Activated naive CD4-positive, alpha-beta T cell treated with anti-CD3 and anti-CD28 coated beads for 36 hours (primary cell): ENCODE results near the gene MATN1. TPM values are rescaled to one million over a fixed set of nuclear protein-coding genes. Genes with fewer than 3 reads are reported as not detected.
A peak's percentile ranks its signal among the peaks of the same experiment; 100 is the strongest.
"Not testable (repeated sequence)": the region's sequence is repeated elsewhere in the genome, so short reads cannot be mapped to it uniquely, and the experiment has no call there.

ENCODE experiments used
- CTCF ChIA-PET: fragments of 350-600 bp; sonication (Branson Sonifier 250); formaldehyde crosslinking; loops from one replicate; lab custom pipeline; 2021; ENCODE audit warnings: antibody characterized with exemption; lab: Charles Lee
- DNase-seq: peaks from one replicate; pipeline ENCODE4 v3.0.0-alpha.2; 2020
- H3K27ac Mint-ChIP-seq: one replicate; pipeline ENCODE4 v1.8.0; 2021; ENCODE audit warnings: mild to moderate bottlenecking, mixed read lengths
- H3K27me3 Mint-ChIP-seq: one replicate; pipeline ENCODE4 v1.8.0; 2021; ENCODE audit warnings: low read depth, mixed read lengths
- H3K36me3 Mint-ChIP-seq: one replicate; pipeline ENCODE4 v1.8.0; 2021; ENCODE audit warnings: low read depth, mixed read lengths
- H3K4me1 Mint-ChIP-seq: one replicate; pipeline ENCODE4 v1.8.0; 2021; ENCODE audit warnings: low read depth, mixed read lengths
- H3K4me3 Mint-ChIP-seq: one replicate; pipeline ENCODE4 v1.8.0; 2021; ENCODE audit warnings: mild to moderate bottlenecking, moderate library complexity, mixed read lengths
- H3K9me3 Mint-ChIP-seq: one replicate; pipeline ENCODE4 v1.8.0; 2021; ENCODE audit warnings: mixed read lengths
- intact Hi-C: fragments of 100-400 bp; cut with micrococcal nuclease; formaldehyde crosslinking; loops from one replicate; pipeline ENCODE4 v1.15.1; 2023
- total RNA-seq, 2 experiments: library from RNA; stranded (reverse); gene quantifications; one replicate each; pipeline ENCODE4 v1.2.3, GENCODE V29; 2021

MATN1 gene, protein sequence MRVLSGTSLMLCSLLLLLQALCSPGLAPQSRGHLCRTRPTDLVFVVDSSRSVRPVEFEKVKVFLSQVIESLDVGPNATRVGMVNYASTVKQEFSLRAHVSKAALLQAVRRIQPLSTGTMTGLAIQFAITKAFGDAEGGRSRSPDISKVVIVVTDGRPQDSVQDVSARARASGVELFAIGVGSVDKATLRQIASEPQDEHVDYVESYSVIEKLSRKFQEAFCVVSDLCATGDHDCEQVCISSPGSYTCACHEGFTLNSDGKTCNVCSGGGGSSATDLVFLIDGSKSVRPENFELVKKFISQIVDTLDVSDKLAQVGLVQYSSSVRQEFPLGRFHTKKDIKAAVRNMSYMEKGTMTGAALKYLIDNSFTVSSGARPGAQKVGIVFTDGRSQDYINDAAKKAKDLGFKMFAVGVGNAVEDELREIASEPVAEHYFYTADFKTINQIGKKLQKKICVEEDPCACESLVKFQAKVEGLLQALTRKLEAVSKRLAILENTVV
- under 1 TPM; 0.36 to 0.37 TPM for total RNA-seq

DNA sequence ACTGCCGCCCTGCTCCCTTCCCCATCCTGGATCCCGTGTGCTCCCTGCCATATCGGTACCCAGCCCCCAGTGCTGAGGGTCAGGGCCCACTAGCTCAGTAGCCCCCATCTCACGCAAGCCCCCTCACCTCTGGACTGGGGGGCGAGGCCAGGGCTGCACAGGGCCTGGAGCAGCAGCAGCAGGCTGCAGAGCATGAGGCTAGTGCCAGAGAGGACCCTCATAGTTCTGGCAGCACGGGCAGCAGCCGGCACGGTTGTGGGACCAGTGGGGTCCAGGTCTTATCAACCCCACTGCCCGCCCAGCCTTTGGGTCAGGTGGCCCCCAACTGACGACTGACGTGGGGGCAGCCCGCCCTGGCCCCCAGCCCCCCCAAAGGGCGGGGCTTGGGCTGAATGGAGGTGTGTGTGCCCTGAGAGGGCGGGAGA, at the start of gene MATN1:
TSS of gene MATN1 (minus strand) at position 255 of the 425 bp plus-strand sequence. CDS start at position 221, 34 bp downstream.
- CTCF ChIA-PET = interaction anchor here (0.6 to 11.0 kb wide), 5 partner anchors 38 to 209 kb away, joined by 3 to 355 read pairs (median 4); no protein-coding TSS in a partner anchor
- Mint-ChIP-seq H3K36me3 (peaks cover 3% of the 10 kb centered on the region), H3K27me3 (no peaks in the 10 kb centered on the region), H3K4me1 (peaks cover 30% of the 10 kb centered on the region), H3K9me3 (no peaks in the 10 kb centered on the region), H3K4me3 (no peak within 1 kb of the TSS), H3K27ac (peak within 1 kb of the TSS; percentile 69)
- DNase-seq = no peak
- intact Hi-C loops = loop anchor here (5.0 kb wide), 1 partner anchor 204 kb away; no protein-coding TSS in a partner anchor

DNA sequence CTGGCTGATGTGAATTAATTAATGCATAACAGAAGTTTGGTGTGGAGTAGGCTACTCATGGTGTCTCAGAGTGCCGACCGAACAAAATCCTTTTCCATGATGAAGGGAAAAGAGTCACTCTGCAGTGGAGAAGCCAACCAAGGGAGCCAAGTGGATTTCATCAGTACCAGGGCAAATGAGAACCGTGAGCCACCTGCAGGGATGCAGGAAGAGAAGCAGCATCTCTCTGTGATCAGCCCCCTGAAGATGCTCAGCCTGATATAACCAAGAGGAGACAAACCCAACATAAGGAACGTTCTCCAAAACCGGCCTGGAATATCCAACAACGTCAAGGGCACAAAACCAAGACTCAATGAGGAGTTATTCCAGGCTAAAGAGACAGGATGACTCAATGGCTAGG, 47.6 kb upstream of the MATN1 start:
- no peaks in the 10 kb centered on the region for H3K9me3 Mint-ChIP-seq
- H3K27ac Mint-ChIP-seq = no peak overlapping the region
- no peak for DNase-seq
- peaks cover 11% of the 10 kb centered on the region for H3K4me1 Mint-ChIP-seq
- no peaks in the 10 kb centered on the region for H3K27me3 Mint-ChIP-seq
- CTCF ChIA-PET = no interaction called here
- intact Hi-C loops = no loop called here
- no peak overlapping the region for H3K4me3 Mint-ChIP-seq
- H3K36me3 Mint-ChIP-seq = no peaks in the 10 kb centered on the region

DNA sequence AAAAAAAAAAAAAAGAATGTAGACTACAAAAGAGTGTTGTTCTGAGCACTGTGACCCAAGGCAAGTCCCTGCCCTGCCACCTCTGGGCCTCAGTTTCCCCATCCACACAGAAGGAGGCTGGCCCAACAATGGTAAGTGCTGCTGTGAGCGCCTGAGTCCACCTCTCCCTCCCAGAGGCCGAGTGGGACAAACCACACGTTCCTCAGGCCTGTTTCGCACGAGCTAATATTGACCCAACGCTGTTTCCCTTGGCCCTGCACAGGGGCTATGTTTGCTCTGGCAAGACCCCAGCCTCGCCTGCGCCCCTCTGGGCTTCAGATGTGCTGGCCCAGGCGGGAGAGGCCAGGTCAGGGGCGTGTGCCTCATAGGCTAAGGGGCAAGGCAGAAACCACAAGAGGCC, 46.8 kb upstream of the MATN1 start:
- H3K36me3 Mint-ChIP-seq = no peaks in the 10 kb centered on the region
- CTCF ChIA-PET = no interaction called here
- H3K27ac Mint-ChIP-seq = no peak overlapping the region
- H3K4me1 Mint-ChIP-seq = peaks cover 20% of the 10 kb centered on the region
- DNase-seq = no peak
- intact Hi-C loops = no loop called here
- no peak overlapping the region for H3K4me3 Mint-ChIP-seq
- no peaks in the 10 kb centered on the region for H3K27me3 Mint-ChIP-seq
- no peaks in the 10 kb centered on the region for H3K9me3 Mint-ChIP-seq

DNA sequence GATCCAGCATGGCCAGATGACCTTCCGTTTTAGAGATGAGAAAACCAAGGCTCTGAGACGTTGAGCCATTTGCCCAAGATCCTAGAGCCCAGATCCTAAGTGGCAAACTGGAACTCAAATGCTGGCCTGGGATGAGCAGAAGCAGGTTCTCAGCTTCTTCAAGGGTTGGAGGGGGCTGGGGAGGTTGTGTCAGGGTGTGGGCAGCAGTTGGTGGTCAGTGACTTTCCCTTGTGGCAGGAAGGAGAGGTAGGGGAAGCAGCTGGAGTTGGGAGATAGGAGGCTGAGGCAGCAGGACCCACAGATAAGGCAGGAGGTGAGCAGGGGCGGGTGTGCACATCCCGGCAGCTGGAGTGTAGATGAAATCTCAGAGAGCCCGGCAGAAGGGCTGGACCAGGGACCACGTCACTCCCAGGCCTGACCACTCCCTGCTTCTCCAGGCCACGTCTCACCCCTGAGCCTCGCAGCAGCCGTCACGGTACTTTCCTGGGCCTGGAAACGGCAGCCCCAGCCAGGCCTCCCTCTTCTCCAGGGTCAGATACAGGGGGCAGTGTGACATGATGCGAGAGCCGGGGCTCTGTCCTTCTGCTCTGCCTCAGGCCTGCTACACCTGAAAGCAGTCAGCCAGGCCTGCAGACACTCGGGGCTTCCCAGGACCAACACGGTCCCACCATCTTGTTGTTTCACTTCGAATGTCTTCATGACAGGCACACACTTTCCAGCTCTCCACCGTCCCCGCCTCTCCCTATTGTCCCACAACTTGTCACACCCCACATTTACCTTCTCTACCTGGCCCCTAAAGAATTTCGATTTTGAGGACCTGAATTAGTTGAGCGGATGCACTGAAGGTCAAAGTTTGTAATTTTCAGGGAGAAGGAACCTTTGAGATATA, 45.7 kb upstream of the MATN1 start:
- Mint-ChIP-seq H3K9me3 (no peaks in the 10 kb centered on the region), H3K27ac (no peak overlapping the region), H3K36me3 (no peaks in the 10 kb centered on the region), H3K27me3 (no peaks in the 10 kb centered on the region), H3K4me1 (peaks cover 23% of the 10 kb centered on the region), H3K4me3 (no peak overlapping the region)
- DNase-seq = no peak
- CTCF ChIA-PET = interaction anchor here (0.9 to 1.7 kb wide), 4 partner anchors 11 to 50 kb away, joined by 3 to 6 read pairs (median 4); no protein-coding TSS in a partner anchor
- intact Hi-C loops = no loop called here

DNA sequence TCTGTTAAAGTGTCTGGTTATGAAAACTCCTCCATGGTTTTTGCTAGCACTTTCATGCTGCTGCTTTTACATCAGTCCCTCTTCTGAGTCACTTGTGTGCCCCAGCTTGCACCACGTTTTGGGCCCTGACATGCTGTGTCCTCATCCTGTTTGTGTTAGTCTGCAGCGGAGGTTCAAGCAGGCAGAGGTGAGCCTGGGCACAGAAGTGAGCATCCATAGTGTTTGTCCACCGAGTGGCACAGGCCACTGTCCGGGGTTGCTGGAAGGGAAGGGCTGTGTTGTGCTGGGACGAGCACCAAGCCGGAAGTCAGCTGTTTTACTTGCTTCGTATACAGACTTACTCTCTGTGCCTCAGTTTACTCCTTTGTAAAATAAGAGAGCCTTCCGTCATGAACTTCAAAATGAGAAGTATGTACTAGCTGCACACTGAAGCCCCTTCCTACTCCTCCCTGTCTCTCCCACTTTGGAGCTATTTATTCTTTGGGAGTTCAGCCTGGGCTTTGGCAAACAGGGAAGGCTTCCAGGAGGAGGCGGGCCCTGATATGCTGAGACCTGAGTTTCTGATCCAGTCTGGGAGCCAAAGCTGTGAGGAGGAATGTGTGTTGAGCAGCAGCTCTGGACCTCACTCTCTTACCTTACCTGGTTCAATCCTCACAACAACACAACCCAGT, 44.9 kb upstream of the MATN1 start:
- peak overlapping the region; percentile 21 for H3K27ac Mint-ChIP-seq
- peak; percentile 44 for DNase-seq
- no peak overlapping the region for H3K4me3 Mint-ChIP-seq
- no peaks in the 10 kb centered on the region for H3K27me3 Mint-ChIP-seq
- H3K4me1 Mint-ChIP-seq = peaks cover 27% of the 10 kb centered on the region
- intact Hi-C loops = no loop called here
- no peaks in the 10 kb centered on the region for H3K9me3 Mint-ChIP-seq
- H3K36me3 Mint-ChIP-seq = no peaks in the 10 kb centered on the region
- CTCF ChIA-PET = interaction anchor here (0.9 to 1.7 kb wide), 4 partner anchors 12 to 49 kb away, joined by 3 to 6 read pairs (median 4); no protein-coding TSS in a partner anchor

DNA sequence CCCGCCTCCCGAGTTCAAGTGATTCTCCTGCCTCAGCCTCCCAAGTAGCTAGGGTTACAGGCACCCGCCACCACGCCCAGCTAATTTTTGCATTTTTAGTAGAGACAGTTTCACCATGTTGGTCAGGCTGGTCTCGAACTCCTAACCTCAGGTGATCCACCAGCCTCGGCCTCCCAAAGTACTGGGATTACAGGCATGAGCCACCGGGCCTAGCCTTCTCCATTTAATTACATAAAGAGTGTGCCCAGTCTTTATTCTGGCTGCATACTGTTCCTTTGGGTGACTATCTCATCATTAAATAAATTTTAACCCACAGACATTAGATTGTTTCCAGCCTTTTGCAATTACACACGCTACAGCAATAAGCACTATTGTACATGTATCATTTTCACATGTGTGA, 43.6 kb upstream of the MATN1 start:
- intact Hi-C loops, H3K9me3 Mint-ChIP-seq, H3K36me3 Mint-ChIP-seq, DNase-seq, H3K27me3 Mint-ChIP-seq, H3K4me3 Mint-ChIP-seq, H3K27ac Mint-ChIP-seq: not testable (repeated sequence)
- peaks cover 40% of the 10 kb centered on the region for H3K4me1 Mint-ChIP-seq
- CTCF ChIA-PET = interaction anchor here (1.5 to 2.4 kb wide), 3 partner anchors 12 to 47 kb away, joined by 4 to 11 read pairs (median 7); no protein-coding TSS in a partner anchor

DNA sequence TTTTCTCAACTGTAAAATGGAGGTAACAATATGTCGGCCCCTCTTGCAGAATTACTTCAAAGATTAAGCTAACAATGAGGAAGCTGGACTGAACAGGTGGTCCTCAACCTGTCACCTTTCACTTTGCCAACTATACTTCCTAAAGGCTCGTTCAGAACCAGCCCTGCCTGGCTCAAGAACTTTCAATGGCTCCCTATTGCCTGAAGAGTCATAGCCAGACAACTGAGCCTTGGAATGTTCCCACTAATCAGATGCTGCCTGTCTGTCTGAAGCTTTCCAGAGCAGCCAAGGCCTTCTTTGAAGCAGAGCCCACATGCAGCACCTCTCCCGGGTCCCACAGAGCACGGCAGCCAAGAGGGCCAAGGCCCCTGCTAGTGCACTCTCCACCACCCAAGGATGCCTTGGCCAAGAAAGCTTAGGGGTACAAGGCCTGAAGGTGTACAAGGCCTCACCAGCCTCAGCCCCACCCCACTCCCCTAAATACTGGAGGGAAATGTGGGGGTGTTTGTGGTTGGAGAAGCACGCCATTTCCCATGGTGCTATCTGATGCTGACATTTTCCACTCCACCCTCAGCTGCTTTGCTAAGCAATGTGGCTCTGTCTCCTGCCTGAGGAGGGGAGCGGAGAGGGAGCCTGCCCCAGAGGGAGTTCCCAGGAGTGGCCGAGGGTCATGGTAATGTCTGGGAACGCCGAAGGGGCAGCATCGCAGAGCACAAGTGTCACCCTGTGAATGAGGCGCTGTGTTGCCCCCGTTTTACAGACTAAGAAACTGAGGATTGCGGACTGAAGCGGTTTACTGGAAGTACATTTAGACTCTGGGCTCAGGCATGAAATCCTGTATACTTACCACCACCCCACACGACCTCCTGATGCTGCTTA, 42.4 kb upstream of the MATN1 start:
- intact Hi-C loops = no loop called here
- peak; percentile 41 for DNase-seq
- peak overlapping the region; percentile 80 for H3K27ac Mint-ChIP-seq
- CTCF ChIA-PET = interaction anchor here (1.0 to 2.4 kb wide), 4 partner anchors 11 to 46 kb away, joined by 3 to 11 read pairs (median 6); no protein-coding TSS in a partner anchor
- peaks cover 52% of the 10 kb centered on the region for H3K4me1 Mint-ChIP-seq
- peak overlapping the region; percentile 39 for H3K4me3 Mint-ChIP-seq
- no peaks in the 10 kb centered on the region for H3K9me3 Mint-ChIP-seq
- no peaks in the 10 kb centered on the region for H3K36me3 Mint-ChIP-seq
- no peaks in the 10 kb centered on the region for H3K27me3 Mint-ChIP-seq

DNA sequence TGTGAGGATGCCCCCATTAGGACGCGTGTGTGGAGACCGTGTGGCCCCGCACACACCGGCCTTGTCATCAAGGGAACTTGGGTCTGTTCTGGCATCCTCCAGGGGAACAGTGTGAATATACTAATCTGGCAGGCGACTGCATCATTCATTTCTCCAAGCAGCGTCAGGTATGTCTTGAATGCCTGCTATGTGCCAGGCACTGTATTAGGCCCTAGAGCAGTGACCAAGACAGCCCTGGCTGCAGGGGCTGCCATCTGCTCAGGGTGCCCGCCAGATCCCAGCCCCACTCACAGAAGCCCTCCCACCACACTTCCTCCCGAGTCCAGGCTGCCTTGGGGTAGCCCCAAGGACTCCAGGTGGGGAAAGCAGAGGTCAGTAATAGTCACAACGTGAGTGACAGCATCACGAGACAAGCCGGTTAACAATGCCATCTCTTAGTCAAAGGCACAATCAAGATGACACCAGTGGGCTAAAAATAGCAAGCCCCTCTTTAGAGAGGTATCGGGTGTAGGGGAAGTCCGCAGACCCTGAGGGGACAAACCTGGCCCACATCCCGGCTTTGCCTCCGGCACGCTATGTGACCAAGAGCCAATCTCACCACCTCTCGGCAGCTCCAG, 41.7 kb upstream of the MATN1 start:
- Mint-ChIP-seq H3K4me3 (no peak overlapping the region), H3K4me1 (peaks cover 59% of the 10 kb centered on the region), H3K27me3 (no peaks in the 10 kb centered on the region), H3K27ac (no peak overlapping the region), H3K9me3 (no peaks in the 10 kb centered on the region), H3K36me3 (no peaks in the 10 kb centered on the region)
- no peak for DNase-seq
- intact Hi-C loops = loop anchor here (5.0 kb wide), 1 partner anchor 1572 kb away; the partner anchor contains the start of gene MARCKSL1
- CTCF ChIA-PET = interaction anchor here (1.0 to 2.4 kb wide), 4 partner anchors 11 to 45 kb away, joined by 3 to 11 read pairs (median 6); no protein-coding TSS in a partner anchor

DNA sequence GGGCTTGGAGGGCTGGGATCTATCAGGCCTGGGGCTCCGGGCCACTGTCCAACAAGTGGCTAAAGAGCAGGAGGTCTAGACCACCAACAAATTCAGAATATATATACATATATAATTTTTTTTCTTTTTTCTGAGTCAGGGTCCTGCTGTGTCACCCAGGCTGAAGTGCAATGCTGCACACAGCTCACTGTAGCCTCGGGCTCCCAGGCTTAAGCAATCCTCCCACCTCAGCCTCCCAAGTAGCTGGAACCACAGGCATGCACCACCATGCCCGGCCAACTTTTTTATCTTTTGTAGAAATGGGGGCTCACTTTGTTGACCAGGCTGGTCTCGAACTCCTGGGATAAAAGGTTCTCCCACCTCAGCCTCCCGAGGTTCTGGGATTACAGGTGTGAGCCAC, 41.0 kb upstream of the MATN1 start:
- Mint-ChIP-seq H3K27me3 (no peaks in the 10 kb centered on the region), H3K4me1 (peaks cover 66% of the 10 kb centered on the region), H3K9me3 (no peaks in the 10 kb centered on the region), H3K36me3 (no peaks in the 10 kb centered on the region), H3K27ac (no peak overlapping the region), H3K4me3 (no peak overlapping the region)
- CTCF ChIA-PET = no interaction called here
- intact Hi-C loops = loop anchor here (5.0 kb wide), 1 partner anchor 1573 kb away; the partner anchor contains the start of gene MARCKSL1
- DNase-seq = no peak

DNA sequence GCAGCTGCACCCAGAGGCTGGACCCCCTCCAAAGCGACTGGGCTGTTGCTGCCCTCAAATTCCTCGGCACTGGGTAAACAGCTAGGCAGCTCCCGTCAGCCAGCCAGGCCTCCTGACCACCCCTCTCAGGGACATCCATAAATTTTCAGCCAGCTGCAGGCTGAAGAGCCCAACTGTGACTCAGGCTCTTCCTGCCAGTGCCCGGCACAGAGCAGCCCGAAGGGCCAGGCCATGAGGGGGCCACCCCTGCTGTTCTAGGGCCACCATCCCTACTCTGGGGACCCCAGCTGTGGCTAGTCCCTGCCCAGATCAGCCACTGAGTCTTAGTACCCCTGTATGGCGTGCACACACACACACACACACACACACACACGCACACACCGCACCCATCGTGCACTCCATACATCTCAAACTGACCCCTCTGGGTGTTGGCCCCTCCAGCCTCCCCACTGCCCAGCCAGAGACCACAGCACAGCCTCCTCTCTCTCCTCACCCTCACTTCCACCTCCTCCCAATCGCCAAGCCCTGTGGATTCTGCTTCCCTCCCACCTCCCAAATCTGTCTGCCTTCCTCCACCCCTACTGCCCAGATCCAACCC, 40.4 kb upstream of the MATN1 start:
- DNase-seq = no peak
- Mint-ChIP-seq H3K4me1 (peaks cover 72% of the 10 kb centered on the region), H3K36me3 (no peaks in the 10 kb centered on the region), H3K27ac (peak overlapping the region; percentile 82), H3K27me3 (no peaks in the 10 kb centered on the region), H3K4me3 (no peak overlapping the region), H3K9me3 (no peaks in the 10 kb centered on the region)
- intact Hi-C loops = loop anchor here (5.0 kb wide), 1 partner anchor 1574 kb away; the partner anchor contains the start of gene MARCKSL1
- CTCF ChIA-PET = interaction anchor here (0.8 to 4.4 kb wide), 2 partner anchors 9 to 15 kb away, joined by 3 to 46 read pairs; no protein-coding TSS in a partner anchor
